Spleen (tissue), 11 donors: ENCODE data around the gene ST8SIA4. TPM values are rescaled to one million over a fixed set of nuclear protein-coding genes. Genes with fewer than 3 reads are reported as not detected.

Experiments used
- DNase-seq: peaks from one replicate; pipeline ENCODE4 v3.0.0-alpha.2; 2020
- H3K27ac ChIP-seq, 8 donors: fragments of 200-600 bp; sonication (generic) in 7 of 8; 1 replicate in 4 of 8; 2 replicates in 4 of 8; pipeline versions ENCODE4 v1.5.0 to v1.8.0; 2016 to 2021; ENCODE audit warnings: inconsistent platforms in 4 of 8, mild to moderate bottlenecking in 4 of 8, moderate library complexity in 1 of 8
- H3K27me3 ChIP-seq, 7 donors: fragments of 200-600 bp; sonication (generic) in 6 of 7; replicated peaks in 1 of 7; 1 replicate in 4 of 7; 2 replicates in 3 of 7; pipeline versions ENCODE4 v1.5.0 to v1.8.0; 2016 to 2021; ENCODE audit warnings: inconsistent platforms in 3 of 7, mild to moderate bottlenecking in 1 of 7
- H3K36me3 ChIP-seq, 6 donors: fragments of 200-600 bp; sonication (generic) in 5 of 6; 1 replicate in 4 of 6; 2 replicates in 2 of 6; pipeline versions ENCODE4 v1.5.0 to v1.8.0; 2016 to 2021; ENCODE audit warnings: inconsistent platforms in 2 of 6
- H3K4me1 ChIP-seq, 6 donors: fragments of 200-600 bp; sonication (generic) in 5 of 6; 1 replicate in 3 of 6; 2 replicates in 3 of 6; pipeline versions ENCODE4 v1.5.0 to v1.8.0; 2016 to 2021; ENCODE audit warnings: inconsistent platforms in 3 of 6
- H3K4me3 ChIP-seq, 8 donors: fragments of 200-600 bp; sonication (generic) in 7 of 8; 1 replicate in 4 of 8; 2 replicates in 4 of 8; pipeline versions ENCODE4 v1.5.0 to v1.8.0; 2016 to 2021; ENCODE audit warnings: inconsistent platforms in 4 of 8, mild to moderate bottlenecking in 4 of 8, moderate library complexity in 2 of 8
- H3K9me3 ChIP-seq, 8 donors: fragments of 200-600 bp; sonication (generic) in 7 of 8; 1 replicate in 4 of 8; 2 replicates in 4 of 8; pipeline versions ENCODE4 v1.5.0 to v1.8.0; 2016 to 2021; ENCODE audit warnings: inconsistent platforms in 4 of 8
- CTCF ChIP-seq, 11 experiments: fragments of 200-600 bp in 7 of 11; fragments of 450-650 bp in 4 of 11; sonication (generic) in 4 of 11; IDR thresholded peaks in 8 of 11; conservative IDR thresholded peaks in 3 of 11; 1 replicate in 7 of 11; 2 replicates in 4 of 11; pipeline versions ENCODE4 v1.4.0 to v1.8.0; 2016 to 2021; ENCODE audit warnings: antibody characterized with exemption in 11 of 11, inconsistent platforms in 4 of 11, mild to moderate bottlenecking in 1 of 11
- POLR2A ChIP-seq, 3 donors: fragments of 450-650 bp; IDR thresholded peaks; one replicate each; pipeline ENCODE4 v1.5.1; 2017; ENCODE audit warnings: antibody characterized with exemption in 3 of 3, mild to moderate bottlenecking in 1 of 3
- POLR2AphosphoS5 ChIP-seq, 3 donors: sonication (generic); formaldehyde crosslinking; IDR thresholded peaks; one replicate each; pipeline ENCODE4 v1.5.1; 2017; ENCODE audit warnings: antibody characterized with exemption in 3 of 3
- WGBS, 5 donors: extraction: QIAGEN DNeasy Blood & Tissue Kit in 3 of 5; methylation state at CpG; one replicate each; pipeline versions ENCODE4 v1.1.5 to v1.1.7; 2013 to 2018; 5-methylcytosine and 5-hydroxymethylcytosine counted together
- intact Hi-C: fragments of 100-400 bp; cut with DNase I; formaldehyde crosslinking; loops from one replicate; pipeline ENCODE4 v1.15.0; 2023; ENCODE audit warnings: low total_unique reads
- polyA plus RNA-seq, 3 donors: library from polyadenylated mRNA; stranded (reverse); fragments of 200-250 nt; gene quantifications; one replicate each; pipeline ENCODE4 v1.2.1, GENCODE V29; 2013
- total RNA-seq, 7 donors: library from RNA; depleted of rRNA in 3 of 7; stranded (reverse); fragments of >200 nt in 3 of 7; fragmentation: NEBNext Ultra II Directional in 4 of 7; extraction: Animal tissue kit (Norgen Biotek cat#: 25700) in 4 of 7; gene quantifications; one replicate each; pipeline versions ENCODE4 v1.1.0 to v1.2.1, GENCODE V29; 2016 to 2021
- donor health status: healthy with polysubstance abuse.
- donor health status: DM: no; HTN: no; CAD: no; lungs with moderate emphysema.
- donor health status: DM: no; HTN: no; CAD: no.
- donor health status: Bipolar disorder and iron deficiency.
- donor health status: healthy.
- donor health status: DM: no; HTN: no; CAD: no.
- donor health status: DM: yes; HTN: yes; CAD: no.

Gene ST8SIA4
- total and polyA plus RNA-seq, 10 donors = 6.5 to 56.1 (median 39.7) TPM

GRCh38 chr5:100772006-100772405 lies 131.1 kb downstream of the ST8SIA4 start:
- intact Hi-C loops = no loop called here
- WGBS, 5 donors = 85 to 94% (median 88%) methylated on average over 3 of the region's 3 CpGs

GRCh38 chr5:100771181-100771580 lies 131.9 kb downstream of the ST8SIA4 start:
- DNase-seq = no peak
- Histone ChIP-seq H3K27me3 (no peaks in the 10 kb centered on the region), H3K4me3 (no peak overlapping the region), H3K27ac (no peak overlapping the region), H3K36me3 (no peaks in the 10 kb centered on the region), H3K9me3 (no peaks in the 10 kb centered on the region), H3K4me1 (peaks cover 0 to 12% (median 7%) of the 10 kb centered on the region in 6 donors)
- WGBS, 5 donors = 42 to 98% (median 72%) methylated on average over 2 of the region's 2 CpGs
- TF ChIP-seq CTCF (IDR thresholded peaks at IDR 0.05 in 8 of 11, conservative IDR thresholded peaks at IDR 0.05 in 3 of 11) (no peak), POLR2AphosphoS5 (IDR thresholded peaks at IDR 0.05) (no peak), POLR2A (IDR thresholded peaks at IDR 0.05) (no peak)
- intact Hi-C loops = no loop called here

More at GRCh38 chr5:100772006-100772405, 131.1 kb downstream of the ST8SIA4 start:
- Histone ChIP-seq H3K36me3 (no peaks in the 10 kb centered on the region), H3K27me3 (no peaks in the 10 kb centered on the region), H3K4me1 (peaks cover 0 to 20% (median 13%) of the 10 kb centered on the region in 6 donors), H3K4me3 (no peak overlapping the region), H3K9me3 (no peaks in the 10 kb centered on the region), H3K27ac (no peak overlapping the region)
- no peak for TF ChIP-seq POLR2A (IDR thresholded peaks at IDR 0.05)
- TF ChIP-seq POLR2AphosphoS5 (IDR thresholded peaks at IDR 0.05) = no peak
- TF ChIP-seq CTCF (IDR thresholded peaks at IDR 0.05 in 8 of 11, conservative IDR thresholded peaks at IDR 0.05 in 3 of 11) = no peak
- DNase-seq = no peak

- no peaks in the 10 kb centered on the region for H3K27me3 ChIP-seq
- 79 to 91% (median 83%) methylated on average over 4 of the region's 4 CpGs for WGBS, 5 donors
- no peak overlapping the region for H3K27ac ChIP-seq
- DNase-seq = no peak
- intact Hi-C loops = no loop called here
- no peaks in the 10 kb centered on the region for H3K4me1 ChIP-seq
- H3K4me3 ChIP-seq = no peak overlapping the region
- TF ChIP-seq CTCF (IDR thresholded peaks at IDR 0.05 in 8 of 11, conservative IDR thresholded peaks at IDR 0.05 in 3 of 11) (no peak), POLR2A (IDR thresholded peaks at IDR 0.05) (no peak), POLR2AphosphoS5 (IDR thresholded peaks at IDR 0.05) (no peak)
- no peaks in the 10 kb centered on the region for H3K9me3 ChIP-seq
- H3K36me3 ChIP-seq = no peaks in the 10 kb centered on the region
These were observed 134.9 kb downstream of the ST8SIA4 start for GRCh38 chr5:100768221-100768620.

- TF ChIP-seq CTCF (IDR thresholded peaks at IDR 0.05 in 8 of 11, conservative IDR thresholded peaks at IDR 0.05 in 3 of 11) (no peak), POLR2A (IDR thresholded peaks at IDR 0.05) (no peak), POLR2AphosphoS5 (IDR thresholded peaks at IDR 0.05) (no peak)
- H3K4me1 ChIP-seq = no peaks in the 10 kb centered on the region
- H3K9me3 ChIP-seq = no peaks in the 10 kb centered on the region
- no peak overlapping the region for H3K27ac ChIP-seq
- H3K36me3 ChIP-seq = no peaks in the 10 kb centered on the region
- intact Hi-C loops = no loop called here
- no peaks in the 10 kb centered on the region for H3K27me3 ChIP-seq
- DNase-seq = no peak
- WGBS, 5 donors = 80 to 95% (median 83%) methylated on average over 1 of the region's 1 CpG
- H3K4me3 ChIP-seq = no peak overlapping the region
These were observed 140.1 kb downstream of the ST8SIA4 start for GRCh38 chr5:100762995-100763394.
